Measurements from ENCODE around the gene ALDH2. TPM values are rescaled to one million over a fixed set of nuclear protein-coding genes. Genes with fewer than 3 reads are reported as not detected.

ALDH2 gene
- total and polyA plus RNA-seq, 12 donors, result 52.2 to 536 (median 338) TPM

- peak in 5 of 7 donors; percentile 40 to 75 (median 49) for DNase-seq
- intact Hi-C loops (cut with DNase I), result no loop called here
- H3K27ac ChIP-seq, result peak overlapping the region in 3 of 5 donors; percentile 79 to 87 (median 87)
- no peaks in the 10 kb centered on the region for H3K9me3 ChIP-seq (replicated peaks in 1 of 3)
- peaks cover 26 to 52% of the 10 kb centered on the region in 2 donors for H3K4me1 ChIP-seq (replicated peaks in 1 of 2)
- H3K4me3 ChIP-seq, result no peak overlapping the region
- no peaks in the 10 kb centered on the region for H3K27me3 ChIP-seq
- no peaks in the 10 kb centered on the region for H3K36me3 ChIP-seq (replicated peaks in 1 of 2)
- WGBS, 4 donors, result 63 to 78% (median 70%) methylated on average over 17 of the region's 17 CpGs
- TF ChIP-seq POLR2A (IDR thresholded peaks at IDR 0.05) (no peak), CTCF (IDR thresholded peaks at IDR 0.05) (no peak)
Observed at GRCh38 chr12:111773801-111774551, 7.2 kb downstream of the ALDH2 start.

- Histone ChIP-seq H3K36me3 (replicated peaks in 1 of 2) (no peaks in the 10 kb centered on the region), H3K4me3 (no peak overlapping the region), H3K27me3 (no peaks in the 10 kb centered on the region), H3K4me1 (replicated peaks in 1 of 2) (peaks cover 26 to 44% of the 10 kb centered on the region in 2 donors), H3K9me3 (replicated peaks in 1 of 3) (no peaks in the 10 kb centered on the region), H3K27ac (peak overlapping the region; percentile 78 to 87 (median 79))
- TF ChIP-seq POLR2A (IDR thresholded peaks at IDR 0.05) (peak in 1 of 2 donors; percentile 60), CTCF (IDR thresholded peaks at IDR 0.05) (no peak)
- intact Hi-C loops (cut with DNase I), result no loop called here
- 24 to 36% (median 30%) methylated on average over 13 to 15 of the region's 15 CpGs for WGBS, 4 donors
- DNase-seq, result peak; percentile 72 to 92 (median 80)
Observed at GRCh38 chr12:111775205-111776193, 8.8 kb downstream of the ALDH2 start.

- DNase-seq, result no peak
- H3K9me3 ChIP-seq (replicated peaks in 1 of 3), result no peaks in the 10 kb centered on the region
- peaks cover 26 to 44% of the 10 kb centered on the region in 2 donors for H3K4me1 ChIP-seq (replicated peaks in 1 of 2)
- peak overlapping the region in 3 of 5 donors; percentile 79 to 87 (median 83) for H3K27ac ChIP-seq
- H3K4me3 ChIP-seq, result no peak overlapping the region
- peaks cover 0 to 5% of the 10 kb centered on the region in 2 donors for H3K36me3 ChIP-seq (replicated peaks in 1 of 2)
- TF ChIP-seq POLR2A (IDR thresholded peaks at IDR 0.05) (no peak), CTCF (IDR thresholded peaks at IDR 0.05) (no peak)
- H3K27me3 ChIP-seq, result no peaks in the 10 kb centered on the region
- intact Hi-C loops (cut with DNase I), result no loop called here
- WGBS, 4 donors, result 55 to 71% (median 62%) methylated on average over 3 of the region's 3 CpGs
Observed at GRCh38 chr12:111776836-111777344, 10.2 kb downstream of the ALDH2 start.

All from adrenal gland (tissue), 12 donors.